K562 (cell line): Measurements from ENCODE around the gene MOSPD3. TPM values are rescaled to one million over a fixed set of nuclear protein-coding genes. Genes with fewer than 3 reads are reported as not detected.

Experiments
- ATAC-seq: fragments of 200-7000 bp; cut with Tn5 transposase; 3 replicates; pipeline ENCODE4 v1.9.1; 2020; ENCODE audit warnings: moderate library complexity
- BruUV-seq: library from RNA; stranded (reverse); fragments of 400-500 nt; replicated peaks from 2 replicates; lab custom pipeline; 2021; lab: Mats Ljungman, UMichigan
- CTCF ChIA-PET: fragments of 300-600 bp; formaldehyde crosslinking; extraction: SDS; loops from one replicate; lab custom pipeline; 2021; ENCODE audit warnings: low intra/inter-chr PET ratio; lab: Yijun Ruan, JAX
- POLR2A ChIA-PET: fragments of 300-600, 350-650 bp; sonication (Branson Sonifier 250); formaldehyde crosslinking; extraction: SDS; loops from one replicate; lab custom pipeline; 2021; ENCODE audit warnings: antibody characterized with exemption, inconsistent platforms; lab: Yijun Ruan, JAX
- DNase-seq, 4 experiments: peaks; one replicate each; pipeline versions ENCODE4 v3.0.0 to v3.0.0-alpha.2; 2011 to 2018; ENCODE audit warnings: low spot score in 3 of 4, mixed read lengths in 3 of 4; ENCODE audit errors: extremely low read depth in 1 of 4
- FAIRE-seq: peaks from 2 replicates; lab custom pipeline; 2011; peaks lifted over from hg19 to GRCh38; lab: Jason Lieb, UNC
- H2AFZ ChIP-seq: 2 replicates; pipeline ENCODE4 v1.6.0; 2011; ENCODE audit warnings: low read depth, low read length, control low read depth, inconsistent platforms
- H3K27ac ChIP-seq: fragments of 200-600 bp; 3 replicates; pipeline ENCODE4 v1.8.0; 2011; ENCODE audit warnings: low read depth, mild to moderate bottlenecking, control low read depth, inconsistent platforms, low read length, moderate library complexity, mixed read lengths; ENCODE audit errors: extremely low read depth
- H3K27me3 ChIP-seq, 2 experiments: fragments of 300-600 bp in 1 of 2; 2 replicates in 1 of 2; 3 replicates in 1 of 2; pipeline versions ENCODE4 v1.6.0 to v1.8.0; 2011; ENCODE audit warnings: inconsistent platforms in 2 of 2, low read length in 2 of 2, mild to moderate bottlenecking in 1 of 2, mixed read lengths in 1 of 2, moderate library complexity in 1 of 2; ENCODE audit not compliant: control insufficient read depth in 2 of 2, insufficient read depth in 2 of 2
- H3K36me3 ChIP-seq: fragments of 300-600 bp; 3 replicates; pipeline ENCODE4 v1.8.0; 2011; ENCODE audit warnings: mild to moderate bottlenecking, low read length, inconsistent platforms; ENCODE audit not compliant: control insufficient read depth, insufficient read depth
- H3K4me1 ChIP-seq, 2 experiments: fragments of 200-600 bp in 1 of 2; replicated peaks in 1 of 2; 2 replicates in 1 of 2; 3 replicates in 1 of 2; pipeline versions ENCODE4 v1.5.1 to v1.8.0; 2011; ENCODE audit warnings: inconsistent platforms in 2 of 2, low read length in 2 of 2, mild to moderate bottlenecking in 1 of 2, mixed read lengths in 1 of 2, moderate library complexity in 1 of 2; ENCODE audit not compliant: control insufficient read depth in 2 of 2, insufficient read depth in 2 of 2
- H3K4me2 ChIP-seq: 2 replicates; pipeline ENCODE4 v1.6.1; 2011; ENCODE audit warnings: low read length, control low read depth, inconsistent platforms, mixed read lengths; ENCODE audit not compliant: insufficient read depth
- H3K4me3 ChIP-seq: fragments of 200-600 bp; sonication (generic), shearing (Covaris generic); 2 replicates; pipeline ENCODE4 v1.5.1; 2016; ENCODE audit warnings: control low read depth, inconsistent platforms
- H3K79me2 ChIP-seq: fragments of 200-600 bp; 3 replicates; pipeline ENCODE4 v1.8.0; 2011; ENCODE audit warnings: low read length, inconsistent platforms; ENCODE audit not compliant: control insufficient read depth, insufficient read depth
- H3K9ac ChIP-seq, 2 experiments: 2 replicates each; pipeline versions ENCODE4 v1.6.0 to v1.6.1; 2011; ENCODE audit warnings: low read depth in 2 of 2, low read length in 2 of 2, control low read depth in 1 of 2, inconsistent platforms in 1 of 2, mild to moderate bottlenecking in 1 of 2, mixed read lengths in 1 of 2; ENCODE audit not compliant: insufficient read depth in 1 of 2
- H3K9me1 ChIP-seq: one replicate; pipeline ENCODE4 v1.6.0; 2011; ENCODE audit warnings: inconsistent platforms, mild to moderate bottlenecking, low read length, moderate library complexity; ENCODE audit not compliant: control insufficient read depth, insufficient read depth
- H3K9me3 ChIP-seq: replicated peaks from 2 replicates; pipeline ENCODE4 v1.5.1; 2011; ENCODE audit warnings: low read depth, low read length, inconsistent platforms; ENCODE audit not compliant: control insufficient read depth, insufficient read depth
- H4K20me1 ChIP-seq: replicated peaks from 2 replicates; pipeline ENCODE4 v1.6.1; 2011; ENCODE audit warnings: low read length, inconsistent platforms, mixed read lengths; ENCODE audit not compliant: control insufficient read depth, insufficient read depth
- CAMTA2 ChIP-seq: fragments of 250-450 bp; sonication (Bioruptor Pico); conservative IDR thresholded peaks from 2 replicates; pipeline ENCODE4 v1.5.1; 2022
- HDGF ChIP-seq: fragments of 450-650 bp; IDR thresholded peaks from 2 replicates; pipeline ENCODE4 v1.6.1; 2016
- L3MBTL2 ChIP-seq: fragments of 450-650 bp; IDR thresholded peaks from 2 replicates; pipeline ENCODE4 v1.6.1; 2016; ENCODE audit warnings: mild to moderate bottlenecking, moderate library complexity
- MEF2D ChIP-seq: conservative IDR thresholded peaks from 2 replicates; pipeline ENCODE4 v1.6.1; 2016; ENCODE audit warnings: low read depth, missing genetic modification characterization, missing compliant biosample characterization
- NR0B1 ChIP-seq: fragments of 450-650 bp; IDR thresholded peaks from one replicate; pipeline ENCODE4 v1.6.1; 2018; ENCODE audit warnings: mild to moderate bottlenecking, moderate library complexity; ENCODE audit not compliant: partially characterized antibody
- RBBP5 ChIP-seq: fragments of 200-600 bp; sonication (generic); IDR thresholded peaks from 2 replicates; pipeline ENCODE4 v1.6.1; 2012; ENCODE audit warnings: borderline replicate concordance, mild to moderate bottlenecking, low read length, control low read depth, inconsistent platforms; ENCODE audit not compliant: insufficient read depth, poor library complexity, severe bottlenecking
- SREBF2 ChIP-seq: sonication (generic); formaldehyde crosslinking; IDR thresholded peaks from 2 replicates; pipeline ENCODE4 v1.4.0; 2020; ENCODE audit warnings: mild to moderate bottlenecking, missing genetic modification reagents
- TGIF2 ChIP-seq: sonication (generic); formaldehyde crosslinking; IDR thresholded peaks from 2 replicates; pipeline ENCODE4 v1.8.1; 2022; ENCODE audit warnings: mild to moderate bottlenecking, missing genetic modification reagents, moderate library complexity
- XRCC5 ChIP-seq: fragments of 200-400 bp; formaldehyde crosslinking; IDR thresholded peaks from 2 replicates; pipeline ENCODE4 v1.6.1; 2017; ENCODE audit warnings: low read depth, mild to moderate bottlenecking, low read length
- YY1 ChIP-seq, 3 experiments: IDR thresholded peaks; 2 replicates each; pipeline ENCODE4 v1.6.1; 2011; ENCODE audit warnings: low read length in 2 of 3, mild to moderate bottlenecking in 2 of 3, moderate library complexity in 2 of 3, borderline replicate concordance in 1 of 3, control low read depth in 1 of 3, low read depth in 1 of 3; ENCODE audit not compliant: insufficient read depth in 3 of 3, insufficient replicate concordance in 2 of 3, control insufficient read depth in 1 of 3, insufficient read length in 1 of 3; ENCODE audit errors: extremely low read depth in 1 of 3
- ZNF740 ChIP-seq, 3 experiments: fragments of 200-800 bp in 1 of 3; sonication (Bioruptor generic) in 1 of 3; sonication (generic) in 1 of 3; formaldehyde crosslinking in 1 of 3; IDR thresholded peaks; 2 replicates each; pipeline versions ENCODE4 v1.6.1 to v1.8.0; 2016 to 2022; ENCODE audit warnings: mild to moderate bottlenecking in 2 of 3, missing compliant biosample characterization in 2 of 3, missing genetic modification characterization in 2 of 3, missing genetic modification reagents in 1 of 3
- WGBS: fragments of 100-300 bp; shearing (Covaris generic); methylation state at CpG from one replicate; pipeline ENCODE4 v1.1.6; 2016; ENCODE audit warnings: low coverage, mixed read lengths; ENCODE audit not compliant: insufficient coverage; ENCODE audit errors: missing lambda C conversion rate; 5-methylcytosine and 5-hydroxymethylcytosine counted together
- in situ Hi-C: fragments of 300-500 bp; cut with MboI; formaldehyde crosslinking; loops from 4 replicates; pipeline ENCODE4 v1.15.0; 2018; ENCODE audit warnings: inconsistent platforms, mixed read lengths
- intact Hi-C: fragments of 100-400 bp; cut with micrococcal nuclease; formaldehyde crosslinking; loops from 2 replicates; pipeline ENCODE4 v1.14.2; 2022
- polyA plus RNA-seq, 8 experiments: library from polyadenylated mRNA; depleted of rRNA in 4 of 8; stranded (reverse) in 5 of 8; unstranded in 3 of 8; fragments of >200 nt; fragmentation: Nextera tagmentation in 2 of 8; fragmentation: Illumina TruSeq in 1 of 8; extraction: Ambion mirVana in 2 of 8; extraction: Trizol in 1 of 8; gene quantifications; 2 replicates each; pipeline versions ENCODE4 v1.2.1 to v1.2.3, GENCODE V29; 2011 to 2014; ENCODE audit warnings: inconsistent platforms in 1 of 8, missing spikeins in 1 of 8
- total RNA-seq, 7 experiments: library from RNA; depleted of rRNA in 6 of 7; stranded (reverse); fragments of >200 nt in 6 of 7; fragmentation: Illumina TruSeq in 2 of 7; extraction: Trizol in 2 of 7; gene quantifications; 2 replicates each; pipeline versions ENCODE4 v1.2.1 to v1.2.3, GENCODE V29; 2011 to 2021; ENCODE audit warnings: low replicate concordance in 1 of 7

MOSPD3 gene
- total and polyA plus RNA-seq, 9 of the 15 experiments (the other 6 are each of a cell fraction or from before 2014, with no cell fraction given) = 1.4 to 32.1 (median 7.3) TPM

GRCh38 chr7:100602889-100603725 lies 9.2 kb upstream of the MOSPD3 start (continued):
- peak; percentile 48; the same call in 1 of the 2 replicates for TF ChIP-seq ZNF740 (CRISPR knock-in tag; IDR thresholded peaks at IDR 0.05)
- no peak for TF ChIP-seq ZNF740 (tag; IDR thresholded peaks at IDR 0.05)
- TF ChIP-seq RBBP5 = peak; percentile 26
- TF ChIP-seq, all 486 proteins: peak for 7

GRCh38 chr7:100603726-100604027 lies 8.7 kb upstream of the MOSPD3 start:
- peaks cover 5% of the 10 kb centered on the region; the same call in 1 of the 3 replicates for H3K79me2 ChIP-seq
- no peaks in the 10 kb centered on the region for H3K36me3 ChIP-seq
- H3K4me3 ChIP-seq = peak overlapping the region; percentile 58
- in situ Hi-C loops (no loop called here), intact Hi-C loops (loop anchor here (2.0 kb wide), 2 partner anchors 69 to 89 kb away; partner anchors contain the start of gene GNB2)
- H3K9me3 ChIP-seq = no peaks in the 10 kb centered on the region
- H3K27ac ChIP-seq = peak overlapping the region; percentile 54
- 17% methylated on average over 10 of the region's 10 CpGs for WGBS
- peaks cover 35 to 65% of the 10 kb centered on the region in 2 experiments for H3K4me1 ChIP-seq
- H3K9ac ChIP-seq = peak overlapping the region; percentile 23 to 89; a peak in 2 of 4 replicates
- ATAC-seq = peak; percentile 1
- TSS peak; percentile 69 for BruUV-seq
- H2AFZ ChIP-seq = peak overlapping the region; percentile 95
- POLR2A ChIA-PET = interaction anchor here (0.5 to 1.6 kb wide), 6 partner anchors 14 to 80 kb away, joined by 3 to 7 read pairs (median 3); partner anchors contain the start of genes FBXO24 and LRCH4
- peak in 1 of 4 experiments; percentile 42 for DNase-seq
- CTCF ChIA-PET = interaction anchor here (0.8 kb wide), 1 partner anchor 88 kb away, joined by 3 read pairs; no protein-coding TSS in a partner anchor
- peaks cover 5% of the 10 kb centered on the region for H3K9me1 ChIP-seq
- H3K27me3 ChIP-seq = no peaks in the 10 kb centered on the region
- H4K20me1 ChIP-seq = no peaks in the 10 kb centered on the region
- peak overlapping the region; percentile 89 for H3K4me2 ChIP-seq
- peak; percentile 26 for FAIRE-seq
- 0 out of 2 replicates have a peak, but pooled peaks have one; percentile 31 for TF ChIP-seq CAMTA2
- TF ChIP-seq XRCC5 = 0 out of 2 replicates have a peak, but pooled peaks have one; percentile 39
- peak; percentile 54; the same call in 1 of the 2 replicates for TF ChIP-seq HDGF
- peak in 1 of 3 experiments; percentile 2 for TF ChIP-seq YY1 (IDR thresholded peaks at IDR 0.05; ENCODE audit: borderline replicate concordance in 1 of 3, control insufficient read depth in 1 of 3, extremely low read depth in 1 of 3, insufficient read depth in 3 of 3, insufficient read length in 1 of 3, insufficient replicate concordance in 2 of 3, low read depth in 1 of 3, low read length in 2 of 3)
- no peak for TF ChIP-seq MEF2D (tag)
- TF ChIP-seq SREBF2 (CRISPR knock-in tag) = no peak
- peak; percentile 89 for TF ChIP-seq L3MBTL2
- TF ChIP-seq TGIF2 (CRISPR knock-in tag) = no peak
- TF ChIP-seq NR0B1 = no peak
